Nephron (organoid): ENCODE measurements around the gene POP4.

Experiments used
- H3K27ac Mint-ChIP-seq, 3 experiments: 2 replicates each; pipeline ENCODE4 v1.8.0; 2020; ENCODE audit warnings: mixed read lengths in 3 of 3, mild to moderate bottlenecking in 2 of 3, moderate library complexity in 1 of 3
- H3K27me3 Mint-ChIP-seq: 2 replicates; pipeline ENCODE4 v1.8.0; 2021; ENCODE audit warnings: low read depth, mild to moderate bottlenecking, moderate library complexity, mixed read lengths
- H3K36me3 Mint-ChIP-seq: 2 replicates; pipeline ENCODE4 v1.8.0; 2020; ENCODE audit warnings: low read depth, mixed read lengths
- H3K4me1 Mint-ChIP-seq: 2 replicates; pipeline ENCODE4 v1.8.0; 2020; ENCODE audit warnings: mixed read lengths
- H3K4me3 Mint-ChIP-seq, 3 experiments: 2 replicates each; pipeline ENCODE4 v1.8.0; 2020; ENCODE audit warnings: mild to moderate bottlenecking in 3 of 3, mixed read lengths in 3 of 3, moderate library complexity in 2 of 3
- H3K9me3 Mint-ChIP-seq: 2 replicates; pipeline ENCODE4 v1.8.0; 2020; ENCODE audit warnings: mixed read lengths
- CTCF ChIP-seq, 3 experiments: fragments of 200-600 bp; sonication (generic); IDR thresholded peaks; one replicate each; pipeline ENCODE4 v1.5.0; 2021; ENCODE audit warnings: antibody characterized with exemption in 3 of 3; ENCODE audit not compliant: unreplicated experiment in 3 of 3

The POP4 gene

DNA sequence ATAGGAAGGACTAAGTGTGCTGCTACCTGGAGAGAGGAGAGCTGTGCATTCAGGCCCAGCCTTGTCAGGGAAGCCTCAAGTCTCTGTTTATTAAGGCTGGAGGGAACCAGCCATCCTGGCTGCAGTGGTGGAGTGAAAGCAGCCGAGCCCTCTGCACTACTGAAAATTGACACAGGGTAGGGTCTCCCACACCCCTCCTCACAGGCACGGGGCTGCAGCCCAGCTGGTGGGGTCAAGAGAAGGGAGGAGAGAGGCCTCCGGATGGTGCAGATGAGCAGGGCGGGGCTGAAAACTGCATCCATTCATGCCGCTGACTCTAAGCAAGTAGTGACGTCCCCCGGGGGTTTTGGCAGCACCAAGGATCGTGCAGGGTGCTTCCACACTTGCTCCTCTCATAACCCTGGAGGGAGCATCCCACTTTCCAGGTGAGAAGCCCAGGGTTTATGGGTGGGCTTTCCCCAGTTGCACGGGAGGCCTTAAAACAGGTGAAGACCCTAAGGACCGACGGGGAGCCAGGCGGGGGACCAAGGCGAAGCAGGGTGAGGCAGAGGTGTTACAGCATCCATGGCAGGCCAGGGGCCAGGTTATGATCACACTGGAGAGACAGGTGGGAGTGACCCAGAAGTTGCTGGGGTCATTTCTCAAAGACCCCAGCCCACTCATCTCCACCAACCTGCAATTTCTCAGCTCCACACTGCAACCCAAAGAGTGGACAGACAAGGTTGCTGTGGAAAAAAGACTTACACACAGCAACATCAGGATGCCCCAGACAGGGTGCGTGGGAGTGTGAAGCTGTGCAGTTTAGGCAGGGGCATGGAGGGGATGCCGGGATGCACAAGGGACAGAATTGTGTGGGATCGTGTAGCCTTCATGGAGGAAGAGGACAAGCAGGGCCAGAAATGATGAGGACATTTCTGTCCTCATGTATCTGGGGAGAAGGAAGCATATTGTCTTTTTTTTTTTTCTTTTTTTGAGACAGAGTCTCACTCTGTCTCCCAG lies 43.5 kb upstream of the POP4 start:
- Mint-ChIP-seq H3K4me1 (no peaks in the 10 kb centered on the region), H3K36me3 (no peaks in the 10 kb centered on the region), H3K9me3 (peaks cover 12% of the 10 kb centered on the region), H3K27ac (no peak overlapping the region), H3K4me3 (no peak overlapping the region), H3K27me3 (peaks cover 16% of the 10 kb centered on the region)
- no peak for TF ChIP-seq CTCF (IDR thresholded peaks at IDR 0.05; ENCODE audit: unreplicated experiment in 3 of 3)

GRCh38 chr19:29563486-29564101 lies 42.5 kb upstream of the POP4 start:
- H3K36me3 Mint-ChIP-seq = no peaks in the 10 kb centered on the region
- no peak for TF ChIP-seq CTCF (IDR thresholded peaks at IDR 0.05; ENCODE audit: unreplicated experiment in 3 of 3)
- no peaks in the 10 kb centered on the region for H3K4me1 Mint-ChIP-seq
- peaks cover 23% of the 10 kb centered on the region for H3K27me3 Mint-ChIP-seq
- no peak overlapping the region for H3K27ac Mint-ChIP-seq
- H3K4me3 Mint-ChIP-seq = no peak overlapping the region
- H3K9me3 Mint-ChIP-seq = peaks cover 9% of the 10 kb centered on the region

GRCh38 chr19:29564574-29565005 lies 41.5 kb upstream of the POP4 start:
- peaks cover 4% of the 10 kb centered on the region for H3K9me3 Mint-ChIP-seq
- H3K27ac Mint-ChIP-seq = no peak overlapping the region
- no peaks in the 10 kb centered on the region for H3K36me3 Mint-ChIP-seq
- no peak for TF ChIP-seq CTCF (IDR thresholded peaks at IDR 0.05; ENCODE audit: unreplicated experiment in 3 of 3)
- no peak overlapping the region for H3K4me3 Mint-ChIP-seq
- H3K4me1 Mint-ChIP-seq = no peaks in the 10 kb centered on the region
- H3K27me3 Mint-ChIP-seq = peaks cover 29% of the 10 kb centered on the region

- no peaks in the 10 kb centered on the region for H3K4me1 Mint-ChIP-seq
- no peak overlapping the region for H3K4me3 Mint-ChIP-seq
- H3K27me3 Mint-ChIP-seq = peaks cover 33% of the 10 kb centered on the region
- no peak overlapping the region for H3K27ac Mint-ChIP-seq
- no peak for TF ChIP-seq CTCF (IDR thresholded peaks at IDR 0.05; ENCODE audit: unreplicated experiment in 3 of 3)
- no peaks in the 10 kb centered on the region for H3K9me3 Mint-ChIP-seq
- H3K36me3 Mint-ChIP-seq = no peaks in the 10 kb centered on the region
Observed at GRCh38 chr19:29565171-29565570, 40.9 kb upstream of the POP4 start.

DNA sequence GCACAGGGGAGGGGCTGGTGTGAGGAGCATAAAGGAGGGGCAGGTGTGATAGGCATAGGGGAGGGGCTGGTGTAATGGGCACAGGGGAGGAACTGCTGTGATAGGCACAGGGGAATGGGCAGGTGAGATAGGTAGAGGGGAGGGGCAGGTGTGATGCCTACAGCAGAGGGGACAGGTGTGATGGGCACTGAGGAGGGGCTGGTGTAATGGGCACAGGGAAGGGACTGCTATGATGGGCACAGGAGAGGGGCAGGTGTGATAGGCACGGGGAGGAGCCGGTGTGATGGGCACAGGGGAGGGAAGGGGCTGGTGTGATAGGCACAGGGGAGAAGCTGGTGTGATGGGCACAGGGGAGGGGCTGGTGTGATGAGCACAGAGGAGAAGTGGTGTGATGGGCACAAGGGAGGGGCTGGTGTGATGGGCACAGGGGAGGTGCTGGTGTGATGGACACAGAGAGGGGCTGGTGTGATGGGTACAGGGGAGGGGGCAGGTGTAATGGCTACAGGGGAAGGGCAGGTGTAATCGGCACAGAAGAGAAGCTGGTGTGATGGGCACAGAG lies 39.5 kb upstream of the POP4 start:
- Mint-ChIP-seq H3K4me3 (no peak overlapping the region), H3K9me3 (no peaks in the 10 kb centered on the region), H3K27me3 (peaks cover 40% of the 10 kb centered on the region), H3K36me3 (no peaks in the 10 kb centered on the region), H3K4me1 (no peaks in the 10 kb centered on the region), H3K27ac (no peak overlapping the region)
- no peak for TF ChIP-seq CTCF (IDR thresholded peaks at IDR 0.05; ENCODE audit: unreplicated experiment in 3 of 3)
